T-helper 2 cell treated with Interferon-gamma antibody and Interleukin-4, amounts not matched to agents 100 ng/mL and 5 ng/mL, for 36 hours (primary cell): ENCODE measurements around the gene HIBCH. TPM values are rescaled to one million over a fixed set of nuclear protein-coding genes. Genes with fewer than 3 reads are reported as not detected.
"Not testable (repeated sequence)": the region's sequence is repeated elsewhere in the genome, so short reads cannot be mapped to it uniquely, and the experiment has no call there.

Experiments
- intact Hi-C: fragments of 100-400 bp; cut with micrococcal nuclease; formaldehyde crosslinking; loops from one replicate; pipeline ENCODE4 v1.15.1; 2023
- total RNA-seq: library from RNA; stranded (reverse); gene quantifications from 2 replicates; pipeline ENCODE4 v1.2.3, GENCODE V29; 2022

The HIBCH gene
- total RNA-seq, 1 donor from 2014 or later: 18.6 TPM

DNA sequence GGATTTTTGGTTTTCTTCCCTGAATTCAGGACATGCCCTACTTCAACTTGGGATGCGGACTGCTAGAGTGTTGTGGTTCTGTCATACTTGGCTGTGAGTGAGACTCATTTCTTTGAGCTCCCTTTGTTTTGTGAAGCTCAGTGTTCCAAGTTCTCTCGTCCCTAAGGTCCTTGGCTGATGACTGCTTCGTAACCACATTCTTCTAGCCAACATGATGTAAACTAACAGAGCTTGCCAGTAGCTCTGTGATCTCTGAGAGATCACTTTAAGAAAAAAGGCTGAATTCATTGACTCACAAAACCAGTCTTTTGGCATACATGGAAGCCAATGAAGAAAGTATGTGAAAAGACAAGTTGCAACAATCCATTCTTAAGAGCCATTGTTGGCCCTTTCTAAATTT lies 160.2 kb downstream of the HIBCH start:
- intact Hi-C loops: no loop called here

GRCh38 chr2:190158798-190159434 lies 160.7 kb downstream of the HIBCH start:
- intact Hi-C loops: no loop called here

- intact Hi-C loops: not testable (repeated sequence)
Observed at GRCh38 chr2:190157613-190158528, 161.8 kb downstream of the HIBCH start.

DNA sequence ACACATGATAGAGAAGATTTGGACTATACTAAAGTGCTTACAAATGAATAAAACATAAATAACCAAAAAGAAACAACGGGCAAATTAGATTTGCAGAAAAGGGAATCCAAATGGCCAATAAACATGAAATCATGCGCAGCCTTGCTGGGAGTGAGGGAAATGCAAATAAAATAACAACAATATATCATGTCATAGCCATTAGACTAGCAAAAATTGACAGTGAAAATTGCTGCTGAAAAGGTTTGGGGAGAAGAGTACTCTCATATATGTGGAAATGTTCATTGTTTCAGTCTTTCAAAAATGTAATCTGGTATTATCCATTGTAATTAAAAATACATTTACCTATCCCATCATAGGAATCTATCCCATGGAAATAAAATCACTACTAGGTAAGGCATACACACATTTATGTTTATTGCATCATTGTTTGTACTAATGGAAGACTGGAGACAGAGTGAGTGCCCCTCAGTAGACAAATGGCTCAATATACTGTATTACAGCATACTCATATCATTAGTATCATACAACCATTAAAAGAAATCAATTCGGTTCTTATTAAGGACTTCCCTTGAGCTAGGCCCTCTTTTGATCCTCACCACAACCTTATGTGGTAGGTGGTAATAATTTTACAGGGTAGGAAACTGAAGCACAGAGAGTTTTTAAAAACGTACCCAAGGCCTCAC lies 163.0 kb downstream of the HIBCH start:
- intact Hi-C loops: no loop called here

Other genes with a start within 250 kb of the HIBCH start
- gene INPP1, start 23.8 kb upstream of the HIBCH start, total RNA-seq: 9.3 and 10.7 TPM in 2 replicates
- 47.5 and 48.9 TPM in 2 replicates for gene MFSD6, start 88.5 kb upstream of the HIBCH start, total RNA-seq
- gene NEMP2, start 214.9 kb upstream of the HIBCH start, total RNA-seq: 17.8 and 22.0 TPM in 2 replicates